Measurements from ENCODE around the gene SLC18A2. TPM values are rescaled to one million over a fixed set of nuclear protein-coding genes. Genes with fewer than 3 reads are reported as not detected.

The SLC18A2 gene
- polyA plus RNA-seq, 2 of the 4 experiments (the other 2 are of a cell fraction), result 0.03 to 0.09 TPM

- Histone ChIP-seq H3K27ac (no peak overlapping the region), H3K9me3 (no peaks in the 10 kb centered on the region), H3K4me2 (no peak overlapping the region), H3K4me3 (no peak overlapping the region), H3K4me1 (no peaks in the 10 kb centered on the region)
- TF ChIP-seq SMC3 (IDR thresholded peaks at IDR 0.05) (no peak), RFX5 (IDR thresholded peaks at IDR 0.05) (no peak), TFCP2L1 (CRISPR knock-in tag; IDR thresholded peaks at IDR 0.05) (no peak), ZFP36 (IDR thresholded peaks at IDR 0.05; ENCODE audit: borderline replicate concordance, partially characterized antibody) (no peak), ZC3H11A (IDR thresholded peaks at IDR 0.05) (no peak), EHF (CRISPR knock-in tag; IDR thresholded peaks at IDR 0.05) (no peak), SREBF2 (IDR thresholded peaks at IDR 0.05) (no peak), BHLHE40 (IDR thresholded peaks at IDR 0.05; ENCODE audit: low read depth, low read length) (no peak), HOXB13 (CRISPR knock-in tag; IDR thresholded peaks at IDR 0.05; ENCODE audit: low read depth) (no peak)
- POLR2A ChIA-PET, result no interaction called here
- FAIRE-seq (no peak), ATAC-seq (no peak), DNase-seq (ENCODE audit: low read depth in 1 of 2, low spot score in 1 of 2) (no peak)
- WGBS (ENCODE audit: missing lambda C conversion rate), result 87% methylated on average over 3 of the region's 3 CpGs
- CTCF ChIA-PET, result interaction anchor here (1.8 to 4.5 kb wide), 3 partner anchors 14 to 58 kb away, joined by 7 to 20 read pairs (median 10); no protein-coding TSS in a partner anchor
Observed at GRCh38 chr10:117261501-117261900, 20.6 kb downstream of the SLC18A2 start.

GRCh38 chr10:117262291-117262902 lies 21.5 kb downstream of the SLC18A2 start:
- Histone ChIP-seq H3K4me2 (no peak overlapping the region), H3K9me3 (no peaks in the 10 kb centered on the region), H3K4me3 (no peak overlapping the region), H3K27ac (no peak overlapping the region), H3K4me1 (no peaks in the 10 kb centered on the region)
- ATAC-seq, result peak; percentile 20 to 55; a peak in 3 of 6 replicates
- 69% methylated on average over 10 of the region's 10 CpGs for WGBS (ENCODE audit: missing lambda C conversion rate)
- POLR2A ChIA-PET, result no interaction called here
- CTCF ChIA-PET, result interaction anchor here (1.8 to 4.5 kb wide), 3 partner anchors 14 to 57 kb away, joined by 7 to 20 read pairs (median 10); no protein-coding TSS in a partner anchor
- DNase-seq (ENCODE audit: low read depth in 1 of 2, low spot score in 1 of 2), result no peak
- no peak for FAIRE-seq
- no peak for TF ChIP-seq MAX (IDR thresholded peaks at IDR 0.05)
- TF ChIP-seq NR3C1 (IDR thresholded peaks at IDR 0.05), result no peak
- TF ChIP-seq SMC3 (IDR thresholded peaks at IDR 0.05), result no peak
- no peak for TF ChIP-seq ZFP36 (IDR thresholded peaks at IDR 0.05; ENCODE audit: borderline replicate concordance, partially characterized antibody)
- no peak for TF ChIP-seq GATA3 (IDR thresholded peaks at IDR 0.05; ENCODE audit: borderline replicate concordance)
- no peak for TF ChIP-seq ZNF302 (CRISPR knock-in tag; IDR thresholded peaks at IDR 0.05)
- TF ChIP-seq HES2 (IDR thresholded peaks at IDR 0.05), result no peak
- no peak for TF ChIP-seq MYC (IDR thresholded peaks at IDR 0.05; ENCODE audit: borderline replicate concordance, low read length)
- TF ChIP-seq TFCP2L1 (CRISPR knock-in tag; IDR thresholded peaks at IDR 0.05), result no peak
- TF ChIP-seq ATOH8 (CRISPR knock-in tag; IDR thresholded peaks at IDR 0.05; ENCODE audit: low read depth), result no peak
- TF ChIP-seq JUN (IDR thresholded peaks at IDR 0.05), result no peak
- no peak for TF ChIP-seq ZSCAN20 (CRISPR knock-in tag; IDR thresholded peaks at IDR 0.05)
- TF ChIP-seq CBX2 (IDR thresholded peaks at IDR 0.05; ENCODE audit: borderline replicate concordance, low read depth), result no peak
- no peak for TF ChIP-seq EHF (CRISPR knock-in tag; IDR thresholded peaks at IDR 0.05)
- TF ChIP-seq KDM5A (IDR thresholded peaks at IDR 0.05), result no peak
- no peak for TF ChIP-seq CBX8 (IDR thresholded peaks at IDR 0.05)

- ATAC-seq (no peak), FAIRE-seq (no peak), DNase-seq (ENCODE audit: low read depth in 1 of 2, low spot score in 1 of 2) (no peak)
- H3K4me3 ChIP-seq, result no peak overlapping the region
- no peaks in the 10 kb centered on the region for H3K4me1 ChIP-seq
- ChIA-PET CTCF (interaction anchor here (2.8 to 4.5 kb wide), 2 partner anchors 13 to 46 kb away, joined by 10 to 20 read pairs; no protein-coding TSS in a partner anchor), POLR2A (no interaction called here)
- H3K4me2 ChIP-seq, result no peak overlapping the region
- WGBS (ENCODE audit: missing lambda C conversion rate), result 53% methylated on average over 6 of the region's 7 CpGs
- no peaks in the 10 kb centered on the region for H3K9me3 ChIP-seq
- no peak overlapping the region for H3K27ac ChIP-seq
- no peak for TF ChIP-seq HDAC2 (IDR thresholded peaks at IDR 0.05)
- no peak for TF ChIP-seq SREBF2 (IDR thresholded peaks at IDR 0.05)
- no peak for TF ChIP-seq MAZ (IDR thresholded peaks at IDR 0.05; ENCODE audit: borderline replicate concordance, low read depth, low read length)
- TF ChIP-seq PHF8 (IDR thresholded peaks at IDR 0.05; ENCODE audit: borderline replicate concordance, low read depth), result no peak
- TF ChIP-seq CTCF (IDR thresholded peaks at IDR 0.05), result no peak
- TF ChIP-seq KDM5A (IDR thresholded peaks at IDR 0.05), result no peak
- no peak for TF ChIP-seq CBX8 (IDR thresholded peaks at IDR 0.05)
- no peak for TF ChIP-seq PBX3 (IDR thresholded peaks at IDR 0.05)
- no peak for TF ChIP-seq ZNF302 (CRISPR knock-in tag; IDR thresholded peaks at IDR 0.05)
- TF ChIP-seq SMC3 (IDR thresholded peaks at IDR 0.05), result no peak
- TF ChIP-seq JUN (IDR thresholded peaks at IDR 0.05), result no peak
- no peak for TF ChIP-seq BCL3 (IDR thresholded peaks at IDR 0.05)
- no peak for TF ChIP-seq ELK1 (IDR thresholded peaks at IDR 0.05; ENCODE audit: low read depth, low read length)
Observed at GRCh38 chr10:117262903-117263293, 22.0 kb downstream of the SLC18A2 start.

Measured in A549 (cell line).